ENCODE measurements around the gene GALC.

DNA sequence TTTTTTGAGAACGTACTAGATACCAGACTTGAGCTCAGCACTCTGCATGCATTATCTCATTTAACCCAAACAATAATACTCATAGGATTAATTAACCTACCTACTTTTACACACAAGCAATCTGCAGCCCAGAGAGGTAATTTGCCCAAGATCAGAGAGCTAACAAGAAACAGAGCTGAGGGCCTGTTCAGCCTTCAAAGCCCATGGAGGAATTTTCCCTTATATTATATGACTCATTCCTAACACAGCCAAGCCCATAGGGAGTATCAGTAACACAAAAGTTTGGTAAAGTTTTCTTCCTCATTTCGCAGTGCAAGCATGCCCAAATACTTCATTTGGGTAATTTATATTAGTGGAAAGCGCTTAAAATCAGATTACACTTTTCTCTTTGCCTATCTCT is 94.7 kb downstream of the GALC start:
- TF ChIP-seq EP300 (IDR thresholded peaks at IDR 0.05) (no peak), POLR2A (IDR thresholded peaks at IDR 0.05) (no peak), CTCF (IDR thresholded peaks at IDR 0.05) (no peak)
